Immature natural killer cell (primary cell): ENCODE data around the gene MTURN. TPM values are rescaled to one million over a fixed set of nuclear protein-coding genes. Genes with fewer than 3 reads are reported as not detected.

Source experiments
- DNase-seq, 3 donors: peaks; one replicate each; pipeline ENCODE4 v3.0.0; 2022; ENCODE audit warnings: mixed read lengths in 1 of 3
- H3K27ac Mint-ChIP-seq, 6 donors: one replicate each; pipeline ENCODE4 v1.8.0; 2020; ENCODE audit warnings: mixed read lengths in 6 of 6, mild to moderate bottlenecking in 5 of 6, inconsistent platforms in 4 of 6, moderate library complexity in 3 of 6
- H3K27me3 Mint-ChIP-seq, 3 donors: one replicate each; pipeline ENCODE4 v1.8.0; 2020 to 2021; ENCODE audit warnings: low read depth in 3 of 3, mild to moderate bottlenecking in 3 of 3, mixed read lengths in 3 of 3, moderate library complexity in 3 of 3, inconsistent platforms in 1 of 3
- H3K36me3 Mint-ChIP-seq, 3 donors: one replicate each; pipeline ENCODE4 v1.8.0; 2020; ENCODE audit warnings: mixed read lengths in 3 of 3, inconsistent platforms in 2 of 3, mild to moderate bottlenecking in 2 of 3
- H3K4me1 Mint-ChIP-seq, 2 donors: one replicate each; pipeline ENCODE4 v1.8.0; 2020; ENCODE audit warnings: inconsistent platforms in 2 of 2, mild to moderate bottlenecking in 2 of 2, mixed read lengths in 2 of 2, moderate library complexity in 1 of 2
- H3K4me3 Mint-ChIP-seq, 5 donors: one replicate each; pipeline ENCODE4 v1.8.0; 2020; ENCODE audit warnings: mild to moderate bottlenecking in 5 of 5, mixed read lengths in 5 of 5, inconsistent platforms in 3 of 5, moderate library complexity in 3 of 5
- H3K9me3 Mint-ChIP-seq, 6 donors: one replicate each; pipeline ENCODE4 v1.8.0; 2020; ENCODE audit warnings: mild to moderate bottlenecking in 6 of 6, mixed read lengths in 6 of 6, inconsistent platforms in 4 of 6, moderate library complexity in 3 of 6
- polyA plus RNA-seq, 3 donors: library from polyadenylated mRNA; unstranded; fragments of 300-500 nt; fragmentation: Illumina TruSeq; gene quantifications; one replicate each; pipeline ENCODE4 v1.2.3, GENCODE V29; 2021

Gene MTURN
- polyA plus RNA-seq, 3 donors from 2014 or later = 7.1 to 11.0 (median 7.2) TPM

DNA sequence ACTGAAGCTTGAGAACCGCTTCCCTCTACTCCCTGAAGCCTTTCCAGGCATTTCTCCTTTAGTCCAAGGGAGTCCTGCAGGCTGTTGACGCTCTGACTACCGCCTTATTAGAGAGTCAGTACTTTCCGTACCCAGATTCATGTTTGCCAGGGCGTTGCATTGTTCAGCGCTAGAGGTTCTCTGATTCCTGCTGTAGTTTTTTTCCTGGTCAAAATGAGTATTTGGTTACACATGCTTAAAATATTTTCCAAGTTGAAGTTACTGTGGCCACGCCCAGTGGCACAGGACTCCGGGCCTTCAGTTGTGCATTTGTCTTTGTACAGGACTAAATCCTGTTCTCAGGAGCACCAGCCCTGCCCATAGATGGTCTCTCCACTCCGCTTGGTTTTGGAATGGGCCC, 7.9 kb downstream of the MTURN start:
- no peaks in the 10 kb centered on the region for H3K9me3 Mint-ChIP-seq
- H3K36me3 Mint-ChIP-seq = no peaks in the 10 kb centered on the region
- H3K27me3 Mint-ChIP-seq = no peaks in the 10 kb centered on the region
- no peaks in the 10 kb centered on the region for H3K4me1 Mint-ChIP-seq
- DNase-seq = no peak
- H3K4me3 Mint-ChIP-seq = no peak overlapping the region
- no peak overlapping the region for H3K27ac Mint-ChIP-seq

DNA sequence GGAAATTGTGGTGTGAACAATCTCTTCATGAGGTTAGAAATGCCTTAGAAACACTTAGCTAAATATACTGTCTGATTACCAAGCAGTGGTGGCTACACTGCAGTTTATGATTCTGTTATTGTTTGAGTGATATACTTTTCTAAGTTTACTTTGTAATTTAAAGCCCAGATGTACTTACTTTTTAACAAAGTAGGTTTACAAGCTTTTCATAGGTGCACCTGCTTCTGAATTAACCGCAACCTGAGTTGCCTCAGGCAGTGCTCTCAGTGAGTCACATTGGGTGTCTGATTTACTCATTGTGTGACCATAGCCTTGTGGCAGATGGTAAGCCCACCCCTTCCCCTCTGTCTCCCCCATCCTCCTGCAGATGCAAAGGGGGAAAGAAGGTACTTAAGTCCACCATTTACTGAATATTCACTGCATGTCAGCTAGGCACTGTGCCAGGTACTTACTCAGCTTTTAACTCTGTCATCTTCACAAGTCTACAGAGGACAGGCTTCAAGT, 9.0 kb downstream of the MTURN start:
- Mint-ChIP-seq H3K36me3 (no peaks in the 10 kb centered on the region), H3K4me1 (no peaks in the 10 kb centered on the region), H3K27me3 (peaks cover 0 to 2% (median 0%) of the 10 kb centered on the region in 3 donors), H3K4me3 (no peak overlapping the region), H3K27ac (no peak overlapping the region), H3K9me3 (no peaks in the 10 kb centered on the region)
- no peak for DNase-seq

DNA sequence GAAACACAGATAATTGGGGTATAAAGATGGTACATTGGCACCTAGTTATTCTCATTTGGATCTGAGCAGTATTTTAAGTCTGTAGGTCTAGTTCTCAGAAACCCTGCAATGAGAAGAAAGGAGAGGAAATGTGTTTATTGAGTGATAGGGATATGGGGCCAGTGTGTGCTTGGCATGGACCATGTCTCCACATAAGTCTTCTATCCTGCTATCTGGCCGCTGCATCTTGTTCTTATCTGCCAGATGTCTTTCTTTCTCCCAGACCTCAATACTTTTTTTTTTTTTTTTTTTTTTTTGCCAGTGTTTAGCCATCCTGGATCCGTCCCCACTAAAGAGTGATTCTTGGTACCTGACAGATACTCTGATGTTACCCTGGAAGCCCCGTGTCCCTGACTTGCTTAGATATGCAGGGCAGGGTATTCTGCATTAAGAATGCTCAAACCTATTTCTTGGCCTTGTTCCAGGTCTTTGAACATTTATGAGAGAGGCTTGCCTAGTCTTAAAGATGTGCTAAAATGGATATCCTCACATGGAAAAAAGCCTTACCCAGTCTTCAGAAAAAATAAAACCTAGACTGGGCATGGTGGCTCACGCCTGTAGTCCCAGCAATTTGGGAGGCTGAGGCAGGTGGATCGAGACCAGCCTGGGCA, 10.0 kb downstream of the MTURN start:
- Mint-ChIP-seq H3K36me3 (no peaks in the 10 kb centered on the region), H3K27me3 (peaks cover 0 to 2% (median 0%) of the 10 kb centered on the region in 3 donors), H3K9me3 (no peaks in the 10 kb centered on the region), H3K27ac (no peak overlapping the region), H3K4me3 (no peak overlapping the region), H3K4me1 (peaks cover 0 to 5% of the 10 kb centered on the region in 2 donors)
- no peak for DNase-seq

DNA sequence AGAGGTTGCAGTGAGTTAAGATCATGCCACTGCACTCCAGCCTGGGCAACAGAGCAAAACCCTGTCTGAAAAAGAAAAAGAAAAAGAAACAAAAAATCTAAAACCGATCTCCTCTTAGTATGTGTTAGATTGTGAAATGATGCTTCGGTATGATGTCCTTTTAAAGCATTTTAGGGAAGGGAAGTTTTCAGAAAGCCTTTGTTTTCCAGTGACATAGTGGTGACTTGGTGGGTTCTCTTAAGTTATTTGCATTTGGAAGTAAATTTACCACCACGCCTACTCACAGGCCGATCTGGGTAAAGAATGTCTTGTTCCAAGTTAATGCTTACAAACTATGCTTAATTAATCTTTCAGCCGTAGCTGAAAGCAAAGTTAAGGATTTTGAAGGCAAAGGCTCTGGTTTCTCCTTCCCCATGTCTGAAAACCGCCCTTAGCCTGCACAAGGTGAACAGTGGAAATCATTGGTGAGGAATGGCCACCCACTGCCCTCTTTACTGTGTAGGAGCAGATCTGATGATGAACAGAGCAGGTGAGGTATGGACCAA, 10.7 kb downstream of the MTURN start:
- Mint-ChIP-seq H3K9me3 (no peaks in the 10 kb centered on the region), H3K27ac (no peak overlapping the region), H3K27me3 (peaks cover 0 to 2% (median 0%) of the 10 kb centered on the region in 3 donors), H3K4me1 (peaks cover 0 to 5% of the 10 kb centered on the region in 2 donors), H3K4me3 (no peak overlapping the region), H3K36me3 (peaks cover 3 to 4% (median 3%) of the 10 kb centered on the region in 3 donors)
- no peak for DNase-seq

DNA sequence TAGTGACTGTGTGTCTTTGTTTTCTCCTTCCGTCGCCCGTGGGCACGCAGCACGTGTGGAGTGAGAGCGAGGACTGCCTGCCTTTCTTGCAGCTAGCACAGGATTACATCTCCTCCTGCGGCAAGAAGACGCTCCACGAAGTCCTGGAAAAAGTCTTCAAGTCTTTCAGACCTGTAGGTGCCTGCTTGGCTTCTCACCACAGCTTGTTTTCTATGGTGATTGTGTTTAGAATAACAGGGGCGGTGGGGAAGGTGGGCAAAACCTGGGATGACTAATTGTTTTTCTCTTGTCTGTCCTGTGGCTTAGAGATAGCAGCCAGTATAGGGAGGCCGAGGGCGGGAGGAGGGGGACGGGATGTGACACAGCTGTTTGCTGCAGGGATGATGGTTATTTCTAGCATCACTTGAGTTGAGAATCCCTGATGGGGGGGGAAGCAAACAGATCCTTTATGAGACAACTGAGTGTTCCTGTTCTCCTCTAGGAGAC, 11.4 kb downstream of the MTURN start:
- Mint-ChIP-seq H3K4me3 (no peak overlapping the region), H3K36me3 (peaks cover 3 to 4% (median 3%) of the 10 kb centered on the region in 3 donors), H3K9me3 (no peaks in the 10 kb centered on the region), H3K4me1 (peaks cover 0 to 5% of the 10 kb centered on the region in 2 donors), H3K27ac (no peak overlapping the region), H3K27me3 (peaks cover 0 to 4% (median 0%) of the 10 kb centered on the region in 3 donors)
- no peak for DNase-seq

DNA sequence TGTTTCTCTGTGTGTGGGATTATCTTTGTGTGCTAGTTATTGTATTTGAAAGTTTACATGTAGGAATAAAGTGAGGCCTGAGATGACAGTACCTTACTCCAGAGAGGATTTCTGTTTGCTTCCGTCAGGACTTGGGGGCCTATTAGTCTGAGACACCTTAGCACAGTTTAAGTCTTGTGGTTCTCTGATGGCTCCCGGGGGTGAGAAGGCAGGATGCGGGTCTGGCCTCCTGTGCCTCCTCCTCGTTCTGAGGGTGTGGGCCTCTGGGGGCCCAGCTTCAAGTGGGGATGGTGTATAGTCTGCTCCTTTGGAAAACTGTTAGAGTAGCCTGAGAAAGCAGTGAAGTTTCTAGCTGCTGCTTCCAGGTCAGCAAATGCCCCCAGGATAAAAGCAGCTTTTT, 12.4 kb downstream of the MTURN start:
- no peak overlapping the region for H3K4me3 Mint-ChIP-seq
- no peaks in the 10 kb centered on the region for H3K9me3 Mint-ChIP-seq
- peaks cover 0 to 5% of the 10 kb centered on the region in 2 donors for H3K4me1 Mint-ChIP-seq
- H3K36me3 Mint-ChIP-seq = peaks cover 3 to 4% (median 3%) of the 10 kb centered on the region in 3 donors
- peaks cover 0 to 5% (median 0%) of the 10 kb centered on the region in 3 donors for H3K27me3 Mint-ChIP-seq
- no peak for DNase-seq
- no peak overlapping the region for H3K27ac Mint-ChIP-seq

DNA sequence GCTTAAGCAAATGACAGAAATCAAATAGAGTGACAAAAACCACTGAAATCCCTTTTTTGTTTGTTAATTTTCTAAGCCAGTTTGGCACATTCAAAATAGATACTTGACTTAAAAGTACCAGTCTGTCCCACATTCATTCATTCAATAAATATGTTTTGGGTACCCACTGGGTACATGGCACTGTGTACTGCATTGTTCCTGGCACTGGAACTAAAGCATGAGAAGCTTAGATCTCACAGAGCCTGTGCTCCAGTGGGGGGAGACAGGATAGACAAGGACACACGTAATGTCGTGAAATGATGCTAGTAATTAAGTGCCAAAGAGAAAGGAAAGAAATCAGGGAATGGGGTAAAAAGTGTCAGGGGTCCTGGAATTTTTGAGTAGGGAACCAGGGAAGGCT, 13.0 kb downstream of the MTURN start:
- H3K4me3 Mint-ChIP-seq = no peak overlapping the region
- no peak for DNase-seq
- no peaks in the 10 kb centered on the region for H3K9me3 Mint-ChIP-seq
- peaks cover 0 to 5% (median 0%) of the 10 kb centered on the region in 3 donors for H3K27me3 Mint-ChIP-seq
- peaks cover 3 to 4% (median 3%) of the 10 kb centered on the region in 3 donors for H3K36me3 Mint-ChIP-seq
- no peak overlapping the region for H3K27ac Mint-ChIP-seq
- H3K4me1 Mint-ChIP-seq = peaks cover 0 to 5% of the 10 kb centered on the region in 2 donors

DNA sequence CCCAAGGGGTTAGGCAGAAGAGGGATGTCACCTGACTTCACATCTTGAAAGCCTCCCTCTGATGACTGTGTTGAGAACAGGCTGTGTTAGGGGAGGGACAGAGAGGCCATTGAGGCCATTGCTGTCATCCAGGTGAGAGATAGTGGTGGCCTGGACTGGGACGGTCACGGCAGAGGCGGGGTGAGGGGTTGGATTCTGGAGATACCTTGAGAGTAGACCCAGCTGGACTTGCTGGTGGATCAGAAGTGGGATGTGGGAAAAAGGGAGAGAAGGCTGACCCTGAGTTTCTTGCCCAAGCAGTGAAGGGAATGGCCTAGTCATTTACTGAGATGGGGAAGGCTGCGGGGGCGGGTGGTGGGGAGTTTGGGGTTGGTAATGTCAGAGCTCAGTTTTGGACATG, 13.6 kb downstream of the MTURN start:
- Mint-ChIP-seq H3K27ac (no peak overlapping the region), H3K27me3 (peaks cover 0 to 5% (median 2%) of the 10 kb centered on the region in 3 donors), H3K36me3 (peaks cover 3 to 6% (median 4%) of the 10 kb centered on the region in 3 donors), H3K9me3 (no peaks in the 10 kb centered on the region), H3K4me3 (no peak overlapping the region), H3K4me1 (peaks cover 0 to 5% of the 10 kb centered on the region in 2 donors)
- DNase-seq = no peak

DNA sequence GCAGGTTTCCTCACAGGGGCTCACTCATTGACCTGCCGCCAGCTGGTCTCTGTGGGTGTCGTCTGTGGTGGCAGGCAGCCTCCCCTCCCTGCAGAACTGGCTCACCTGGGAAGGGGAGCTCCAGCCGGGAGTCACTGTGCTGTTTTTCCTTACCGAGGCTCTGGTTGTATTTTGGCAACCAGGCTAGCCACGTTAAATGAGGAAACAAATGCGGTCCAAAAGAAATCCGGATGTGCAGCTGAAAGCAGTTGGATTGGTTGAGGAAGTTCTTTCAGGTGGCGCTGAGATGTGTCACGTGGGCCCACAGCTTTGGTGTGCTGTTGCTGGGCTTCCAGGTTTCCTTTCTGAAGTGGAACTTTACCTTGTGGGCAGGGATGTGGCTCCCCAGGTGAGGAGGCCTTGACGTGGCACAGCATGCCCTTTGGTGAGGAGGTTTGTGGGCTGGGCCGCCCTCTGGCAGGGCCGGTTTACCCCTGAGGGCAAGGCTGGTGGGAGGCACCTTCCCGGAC, 14.2 kb downstream of the MTURN start:
- Mint-ChIP-seq H3K27ac (peak overlapping the region in 1 of 6 donors; percentile 27), H3K4me3 (peak overlapping the region in 1 of 5 donors; percentile 59), H3K4me1 (peaks cover 0 to 5% of the 10 kb centered on the region in 2 donors), H3K9me3 (no peaks in the 10 kb centered on the region), H3K36me3 (peaks cover 3 to 6% (median 4%) of the 10 kb centered on the region in 3 donors), H3K27me3 (peaks cover 0 to 5% (median 2%) of the 10 kb centered on the region in 3 donors)
- DNase-seq = peak in 1 of 3 donors; percentile 19

DNA sequence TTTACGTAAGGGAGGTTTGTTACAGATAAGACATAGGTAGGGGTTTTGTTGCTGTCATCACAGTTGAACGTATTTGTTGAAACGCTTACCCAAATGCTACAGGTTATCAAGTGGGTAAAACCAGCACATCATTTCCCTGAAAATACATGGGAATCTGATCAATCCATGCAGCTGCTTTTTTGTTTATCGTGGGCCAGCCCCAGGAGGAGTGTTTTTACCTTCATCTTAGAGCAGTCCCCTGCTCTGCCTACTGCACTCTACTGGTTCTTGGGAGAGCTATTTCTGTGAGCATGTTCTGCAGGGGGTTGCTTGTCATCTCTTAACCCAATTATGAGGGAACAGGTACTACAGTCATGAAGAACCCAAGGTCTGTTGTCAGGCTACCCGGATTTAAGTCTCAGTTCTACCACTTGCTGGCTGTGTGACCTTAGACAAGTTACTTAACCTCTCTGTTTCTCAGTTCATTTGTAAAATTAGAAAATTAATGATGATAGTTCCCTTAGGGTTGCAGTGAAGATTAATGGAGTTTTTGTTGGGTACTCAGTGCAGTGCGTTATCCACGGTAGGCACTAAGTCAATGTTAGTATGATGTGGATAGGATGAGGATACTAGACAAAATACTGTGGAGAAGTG, 15.0 kb downstream of the MTURN start:
- no peak overlapping the region for H3K4me3 Mint-ChIP-seq
- H3K9me3 Mint-ChIP-seq = no peaks in the 10 kb centered on the region
- H3K36me3 Mint-ChIP-seq = peaks cover 3 to 6% (median 4%) of the 10 kb centered on the region in 3 donors
- H3K27ac Mint-ChIP-seq = no peak overlapping the region
- peaks cover 0 to 5% of the 10 kb centered on the region in 2 donors for H3K4me1 Mint-ChIP-seq
- DNase-seq = no peak
- peaks cover 0 to 6% (median 2%) of the 10 kb centered on the region in 3 donors for H3K27me3 Mint-ChIP-seq

DNA sequence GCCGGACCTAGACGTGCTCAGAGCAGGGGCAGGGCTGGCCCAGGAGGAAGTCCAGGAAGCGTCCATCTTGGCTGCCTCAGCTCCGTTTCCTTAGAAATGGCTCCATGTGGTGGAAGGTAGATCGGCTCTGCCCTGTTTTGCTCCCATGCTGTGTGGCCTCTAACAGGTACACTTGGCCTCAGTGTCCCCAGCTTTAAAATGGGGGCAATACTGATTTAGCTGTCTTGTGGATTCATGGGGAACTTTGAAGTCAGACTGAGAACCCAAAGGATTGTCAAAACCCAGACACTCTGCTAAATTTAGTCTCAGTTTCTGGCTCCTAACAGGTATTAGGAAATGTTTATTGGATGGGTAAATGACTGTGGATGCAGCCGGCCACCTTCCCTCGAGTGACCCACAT, 15.9 kb downstream of the MTURN start:
- peaks cover 0 to 5% of the 10 kb centered on the region in 2 donors for H3K4me1 Mint-ChIP-seq
- H3K27me3 Mint-ChIP-seq = peaks cover 0 to 6% (median 2%) of the 10 kb centered on the region in 3 donors
- H3K4me3 Mint-ChIP-seq = no peak overlapping the region
- DNase-seq = no peak
- peaks cover 3 to 6% (median 4%) of the 10 kb centered on the region in 3 donors for H3K36me3 Mint-ChIP-seq
- H3K27ac Mint-ChIP-seq = no peak overlapping the region
- H3K9me3 Mint-ChIP-seq = no peaks in the 10 kb centered on the region

DNA sequence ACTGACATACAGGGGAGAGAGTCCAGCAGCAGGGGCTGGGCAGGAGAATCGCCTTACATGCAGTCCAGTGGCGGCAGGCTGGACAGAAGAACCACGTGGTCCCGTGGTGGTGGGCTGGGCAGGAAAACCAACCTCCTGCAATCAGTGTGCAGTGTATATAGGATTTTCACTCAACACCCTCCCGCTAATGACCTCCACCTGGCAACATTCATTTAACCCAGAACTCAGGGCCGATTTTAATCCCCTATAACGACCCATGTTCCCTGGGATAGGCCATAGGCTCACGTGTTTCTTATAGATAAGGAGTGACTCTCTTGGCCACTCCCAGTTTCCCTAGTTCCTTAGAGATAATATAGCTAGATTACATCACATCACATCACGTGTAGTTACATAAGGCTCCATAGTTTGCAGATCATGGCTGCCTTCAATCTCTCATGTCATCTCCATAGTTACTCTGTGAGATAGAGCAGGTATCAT, 19.4 kb downstream of the MTURN start:
- Mint-ChIP-seq H3K36me3 (peaks cover 3 to 6% (median 4%) of the 10 kb centered on the region in 3 donors), H3K4me3 (no peak overlapping the region), H3K27me3 (peaks cover 0 to 5% (median 2%) of the 10 kb centered on the region in 3 donors), H3K4me1 (peaks cover 8% of the 10 kb centered on the region in 2 donors), H3K9me3 (no peaks in the 10 kb centered on the region), H3K27ac (no peak overlapping the region)
- no peak for DNase-seq

DNA sequence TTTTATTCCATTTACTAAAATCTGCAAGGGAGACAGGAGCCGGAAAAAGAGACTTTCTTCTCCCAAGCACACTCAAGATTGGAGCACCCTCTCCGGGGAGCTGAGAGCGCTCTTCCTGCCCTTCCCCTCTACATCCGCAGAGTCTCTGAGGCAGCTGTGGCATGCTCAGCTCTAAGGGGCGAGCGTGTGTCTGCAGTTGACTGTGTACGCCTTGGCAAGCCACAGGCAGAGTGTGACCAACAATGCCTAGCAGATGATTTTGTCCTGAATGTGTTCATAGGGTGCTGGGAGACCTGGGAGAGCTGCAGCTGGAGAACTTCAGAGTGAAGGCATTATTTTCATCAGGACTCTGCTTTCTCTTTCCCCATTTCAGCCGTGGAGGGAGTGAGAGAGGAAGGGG, 20.7 kb downstream of the MTURN start:
- H3K4me3 Mint-ChIP-seq = peak overlapping the region in 1 of 5 donors; percentile 24
- no peak overlapping the region for H3K27ac Mint-ChIP-seq

More for the DNA sequence above, 20.7 kb downstream of the MTURN start:
- peaks cover 0 to 3% (median 0%) of the 10 kb centered on the region in 3 donors for H3K36me3 Mint-ChIP-seq
- no peak for DNase-seq
- no peaks in the 10 kb centered on the region for H3K9me3 Mint-ChIP-seq
- peaks cover 18 to 21% of the 10 kb centered on the region in 2 donors for H3K4me1 Mint-ChIP-seq
- H3K27me3 Mint-ChIP-seq = peaks cover 0 to 5% (median 2%) of the 10 kb centered on the region in 3 donors
